Astrocyte (in vitro differentiated cells and primary cell): Measurements from ENCODE around the gene CABCOCO1.

Experiments used
- CTCF ChIP-seq: IDR thresholded peaks from 2 replicates; pipeline ENCODE4 v1.5.1; 2011; ENCODE audit warnings: low read depth, mild to moderate bottlenecking, inconsistent platforms, low read length, moderate library complexity; ENCODE audit not compliant: insufficient read depth
- EZH2 ChIP-seq: IDR thresholded peaks from 2 replicates; pipeline ENCODE4 v1.6.1; 2012; ENCODE audit warnings: mild to moderate bottlenecking, low read length, inconsistent platforms; ENCODE audit not compliant: insufficient read depth

- TF ChIP-seq EZH2 (no peak), CTCF (no peak)
Measured at GRCh38 chr10:61758433-61758832, 95.7 kb downstream of the CABCOCO1 start.
